ENCODE results near the gene GPATCH2.

GPATCH2 gene

DNA sequence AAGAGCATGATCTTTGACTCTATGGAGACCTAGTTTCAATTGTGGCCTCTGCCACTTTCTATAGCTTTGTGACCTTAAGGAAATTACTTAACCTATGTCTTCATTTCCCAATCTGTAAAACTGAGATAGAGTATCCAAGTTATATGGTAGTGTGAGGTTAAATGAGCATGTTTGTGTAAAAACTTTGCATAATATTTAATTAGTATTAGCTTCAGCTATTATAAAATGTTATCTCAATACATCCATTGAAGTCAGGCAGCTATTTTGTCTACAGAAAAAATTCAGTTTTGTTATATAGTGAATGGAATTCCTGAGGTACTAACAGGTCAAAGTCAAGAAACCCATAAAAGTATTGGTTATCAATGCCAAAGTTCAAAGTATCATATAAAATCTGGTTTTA is 53.6 kb downstream of the GPATCH2 start:
- DNase-seq, result no peak

DNA sequence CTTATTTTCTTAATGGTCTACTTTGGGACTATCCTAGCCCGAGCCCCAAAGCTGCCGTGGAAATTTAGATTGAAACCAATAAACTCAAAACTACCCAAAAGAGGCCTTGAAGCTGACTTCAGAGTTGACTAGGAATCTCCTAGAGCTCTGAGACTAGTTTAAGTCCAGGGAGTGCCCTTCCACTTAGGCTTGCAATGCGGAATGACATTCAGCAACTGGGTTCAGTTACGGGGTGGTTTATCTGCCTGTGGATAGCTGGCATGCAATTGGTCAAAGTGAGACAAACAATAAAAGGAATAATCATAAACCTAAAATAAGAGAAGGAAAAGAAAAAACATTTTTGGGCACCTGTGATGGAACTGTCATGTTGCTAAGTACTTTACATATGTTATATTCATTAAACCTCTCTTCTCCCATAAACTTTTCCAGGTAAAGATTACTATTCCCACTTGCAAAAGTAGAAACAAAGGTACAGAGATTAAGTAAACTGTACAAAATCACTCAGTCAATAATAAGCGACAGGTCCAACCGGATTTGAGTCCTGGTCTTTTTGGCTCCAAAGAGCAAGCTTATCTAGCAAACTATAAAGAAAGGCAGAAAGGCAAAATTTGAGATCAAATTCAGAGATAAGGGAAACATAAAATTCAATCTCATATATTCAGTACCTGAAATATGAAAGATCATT is 56.5 kb downstream of the GPATCH2 start:
- no peak for DNase-seq

DNA sequence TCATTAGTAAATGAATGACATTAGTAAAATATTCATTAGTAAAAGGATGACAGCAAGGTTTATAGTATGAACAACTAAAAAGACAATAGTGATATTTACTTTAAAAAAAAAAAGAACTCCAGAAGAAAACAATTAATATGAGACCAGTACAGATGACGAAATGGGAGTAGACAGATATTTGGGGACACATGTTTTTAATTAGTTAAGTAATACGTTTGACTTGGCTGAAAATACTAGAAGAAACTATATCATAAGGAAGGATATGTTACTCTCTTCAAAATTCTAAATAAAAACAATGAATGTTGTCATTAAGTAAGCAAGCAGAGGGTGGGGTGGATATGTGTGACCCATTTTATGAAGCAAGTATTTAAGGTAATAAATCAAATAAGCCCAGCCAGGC is 61.9 kb downstream of the GPATCH2 start:
- no peak for DNase-seq

DNA sequence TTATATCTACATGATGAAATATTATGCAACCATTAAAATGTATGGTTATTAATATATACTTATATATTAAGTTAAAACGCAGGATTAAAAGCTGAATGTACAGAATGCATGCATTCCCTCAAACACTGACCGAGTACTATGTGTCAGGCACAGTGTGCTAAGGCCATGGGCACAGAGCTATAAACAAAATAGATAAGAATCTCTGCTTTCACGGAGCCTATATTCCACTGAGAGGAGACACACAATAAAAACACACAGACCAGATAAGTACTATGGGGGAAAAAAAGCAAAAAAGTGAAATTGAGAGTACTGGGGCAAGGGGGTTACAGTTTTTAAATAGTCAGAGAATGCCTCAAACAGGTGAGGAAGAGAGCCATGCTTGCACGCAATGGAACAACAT is 62.7 kb downstream of the GPATCH2 start:
- no peak for DNase-seq

DNA sequence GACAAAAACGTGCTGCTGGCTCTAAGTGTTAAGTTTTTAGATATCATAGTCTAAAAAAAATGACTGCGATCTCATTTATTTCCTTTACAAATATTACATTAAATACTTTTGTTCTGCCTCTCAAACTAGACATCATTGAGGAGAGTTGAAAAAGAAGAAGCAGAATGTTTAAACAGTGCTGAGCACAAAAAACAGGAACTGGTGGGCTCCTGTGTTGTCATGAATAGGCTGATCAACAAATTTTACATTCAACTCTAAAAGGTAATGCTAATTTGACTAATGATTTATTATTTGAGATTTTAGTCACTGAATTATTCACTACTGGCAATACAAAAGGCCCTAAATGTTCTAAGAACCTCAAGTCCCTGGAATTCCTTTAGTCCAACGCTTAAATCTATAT is 66.1 kb downstream of the GPATCH2 start:
- DNase-seq, result no peak

DNA sequence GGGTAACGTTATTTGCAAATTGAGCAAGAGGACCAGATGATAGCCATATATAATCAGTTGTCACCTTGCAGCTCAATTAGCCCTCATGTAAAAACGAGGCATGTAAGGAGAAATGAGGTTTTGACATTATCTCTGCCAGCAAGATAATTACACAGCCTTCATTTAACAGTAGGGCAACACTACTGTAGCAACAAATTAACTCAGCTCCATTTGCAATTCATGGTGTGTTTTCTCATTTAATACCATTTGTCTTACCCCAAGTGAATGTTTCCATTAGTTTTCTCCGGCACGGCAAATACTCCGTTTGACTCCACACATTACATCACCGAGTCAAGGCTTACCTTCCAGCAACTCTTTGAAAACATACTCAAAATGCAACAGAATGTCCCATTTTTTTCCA is 66.7 kb downstream of the GPATCH2 start:
- DNase-seq, result no peak

DNA sequence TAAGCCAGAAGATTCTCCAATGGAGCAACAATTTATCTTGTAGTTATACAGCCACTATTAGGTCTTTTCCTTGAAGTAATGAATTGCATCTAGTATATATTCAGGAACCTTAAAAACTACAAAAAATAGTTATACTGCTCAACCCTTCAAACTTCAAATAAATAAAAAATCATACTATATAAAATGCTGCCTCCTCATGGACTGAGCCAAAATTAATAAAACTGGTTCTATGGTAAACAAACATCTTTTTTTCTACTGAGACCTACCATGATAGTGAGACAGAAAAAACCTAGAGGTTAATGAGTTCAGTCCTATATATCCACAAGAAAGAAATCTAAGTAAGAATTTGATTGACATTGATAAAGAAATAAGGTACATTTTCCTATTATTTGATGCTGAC is 67.7 kb downstream of the GPATCH2 start:
- DNase-seq, result no peak

DNA sequence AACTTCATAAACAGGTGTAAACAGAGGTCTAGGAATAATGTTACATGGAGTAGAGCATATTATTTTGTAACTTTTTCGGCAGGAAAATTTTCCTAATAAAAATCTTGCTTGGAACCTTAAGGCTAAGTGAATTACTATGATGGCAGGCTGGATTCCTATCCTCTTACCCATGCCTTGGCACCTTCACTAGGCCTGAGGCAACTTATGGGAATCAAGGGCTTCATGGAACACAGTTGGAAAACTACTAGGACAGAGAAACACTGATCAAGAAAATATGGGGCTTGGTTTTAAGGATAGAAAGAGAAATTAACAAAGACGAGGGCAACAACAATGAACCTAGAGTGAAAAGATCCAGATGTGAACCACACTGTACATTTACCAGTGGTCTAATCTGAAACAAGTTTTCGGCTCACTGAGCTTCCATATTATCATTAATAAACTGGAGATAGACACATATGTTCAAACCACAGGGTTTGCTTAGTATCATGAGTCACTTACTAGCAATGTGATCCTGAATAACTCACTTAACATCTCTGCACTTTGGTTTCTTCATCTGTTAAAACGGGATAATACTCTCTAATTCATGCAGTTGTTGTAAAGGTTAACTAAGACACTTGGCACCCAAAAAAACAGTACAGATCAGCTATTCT is 68.5 kb downstream of the GPATCH2 start:
- no peak for DNase-seq

DNA sequence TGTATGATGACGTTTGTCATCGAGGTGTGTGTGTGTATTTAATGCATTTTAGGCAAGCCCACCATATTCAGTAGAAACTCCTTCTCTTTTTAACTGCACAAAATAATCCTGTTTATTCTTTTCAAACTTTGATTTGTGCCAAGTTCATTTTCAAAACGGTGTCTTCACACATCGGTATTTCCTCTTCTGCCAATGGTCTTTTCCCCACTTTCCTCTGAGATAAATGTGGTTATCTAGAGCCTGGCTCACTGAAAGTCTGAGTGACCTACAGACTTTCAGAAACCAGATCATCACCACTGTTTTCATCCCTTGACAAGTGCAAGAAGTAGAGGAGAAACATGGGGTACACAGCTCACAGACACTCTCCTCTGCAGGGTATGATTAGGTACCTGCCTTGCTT is 69.4 kb downstream of the GPATCH2 start:
- no peak for DNase-seq

DNA sequence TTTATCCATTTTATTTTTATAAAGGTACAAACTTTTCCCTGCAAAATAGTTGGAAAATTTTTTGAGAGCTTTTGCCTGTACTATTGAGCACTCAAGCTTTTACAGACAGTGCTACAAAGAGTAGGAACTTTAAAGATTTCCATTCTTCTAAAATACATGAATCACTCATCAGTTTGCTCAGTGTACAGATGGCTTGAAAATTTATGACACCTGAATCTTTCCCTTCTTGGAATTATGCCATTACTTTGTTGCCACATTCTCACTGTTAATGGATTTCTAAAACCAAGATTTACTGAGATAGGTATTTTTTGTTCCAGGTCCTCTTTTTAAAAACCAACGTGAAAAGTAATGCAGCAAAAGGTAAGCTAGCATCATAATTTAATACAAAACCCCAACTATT is 76.0 kb downstream of the GPATCH2 start:
- no peak for DNase-seq

DNA sequence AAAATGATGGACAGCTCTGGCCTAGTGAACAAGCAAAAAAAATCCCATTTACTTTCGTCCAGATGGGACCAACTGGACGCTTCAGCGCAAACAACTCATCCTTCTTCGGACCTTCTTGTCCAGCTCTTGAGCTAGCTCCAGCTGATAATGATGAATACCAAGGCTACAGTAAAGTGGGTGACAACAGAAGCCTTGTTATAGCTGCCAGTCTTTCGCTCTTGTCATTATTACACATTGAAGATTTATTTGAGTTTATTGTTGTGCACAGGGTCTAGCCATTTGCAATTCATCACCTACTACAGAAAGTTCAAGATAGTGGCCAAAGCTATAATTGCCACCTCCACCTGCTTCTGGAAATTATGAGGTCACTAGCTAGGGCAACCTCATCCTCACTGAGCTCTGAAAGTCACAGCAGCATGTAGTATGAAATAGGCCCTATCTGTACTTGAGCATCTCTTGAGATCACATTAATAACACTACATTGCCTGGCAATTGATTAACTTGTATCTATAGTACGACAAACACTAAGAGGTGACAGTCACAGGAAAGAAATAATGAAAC is 76.9 kb downstream of the GPATCH2 start:
- no peak for DNase-seq

DNA sequence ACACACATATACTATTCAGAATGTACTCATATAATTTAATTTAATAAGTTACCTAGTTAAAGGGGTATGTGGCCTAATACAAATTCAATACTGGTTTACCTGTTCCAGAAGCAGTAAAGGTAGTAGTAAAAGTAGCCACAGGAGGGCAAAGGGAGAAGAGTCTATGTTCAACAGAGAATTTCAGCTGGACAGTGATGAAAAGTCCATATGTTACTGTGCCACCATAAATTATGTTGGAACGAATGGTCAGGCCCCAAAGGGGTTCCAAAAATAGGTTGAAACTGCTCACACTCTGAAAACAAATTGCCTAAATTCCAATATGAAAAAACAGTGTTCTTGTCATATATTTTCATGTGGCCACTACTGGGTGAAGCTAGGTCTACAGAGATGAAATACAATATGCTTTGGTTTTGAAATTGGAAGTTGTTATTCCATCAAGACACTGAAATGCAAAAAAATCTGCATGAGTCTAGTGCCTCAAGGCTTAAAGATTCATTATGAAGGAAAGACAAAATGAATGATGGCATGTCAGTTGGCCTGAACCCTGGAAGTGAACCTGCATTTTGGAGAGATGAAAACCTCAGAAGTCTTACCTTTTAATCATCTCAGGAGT is 78.4 kb downstream of the GPATCH2 start:
- no peak for DNase-seq

DNA sequence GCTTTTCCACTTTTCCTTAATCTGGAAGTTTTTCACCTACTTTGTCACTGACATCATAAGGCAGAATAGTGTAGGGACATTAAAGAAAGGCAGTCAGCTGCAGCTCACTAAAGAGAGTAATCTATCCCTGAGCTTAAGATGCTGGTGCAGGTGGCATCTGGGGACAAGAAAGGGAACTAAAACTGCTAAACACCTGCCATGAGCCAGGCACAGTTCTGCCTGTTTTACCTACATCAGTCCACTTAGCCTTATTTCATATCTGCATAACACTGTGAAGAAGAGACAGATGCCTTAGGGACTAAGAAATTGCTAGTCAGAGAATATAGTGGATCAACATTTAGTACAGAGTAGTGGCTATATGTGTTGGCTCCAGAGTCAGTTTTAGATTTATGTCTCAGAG is 88.1 kb downstream of the GPATCH2 start:
- DNase-seq, result no peak

DNA sequence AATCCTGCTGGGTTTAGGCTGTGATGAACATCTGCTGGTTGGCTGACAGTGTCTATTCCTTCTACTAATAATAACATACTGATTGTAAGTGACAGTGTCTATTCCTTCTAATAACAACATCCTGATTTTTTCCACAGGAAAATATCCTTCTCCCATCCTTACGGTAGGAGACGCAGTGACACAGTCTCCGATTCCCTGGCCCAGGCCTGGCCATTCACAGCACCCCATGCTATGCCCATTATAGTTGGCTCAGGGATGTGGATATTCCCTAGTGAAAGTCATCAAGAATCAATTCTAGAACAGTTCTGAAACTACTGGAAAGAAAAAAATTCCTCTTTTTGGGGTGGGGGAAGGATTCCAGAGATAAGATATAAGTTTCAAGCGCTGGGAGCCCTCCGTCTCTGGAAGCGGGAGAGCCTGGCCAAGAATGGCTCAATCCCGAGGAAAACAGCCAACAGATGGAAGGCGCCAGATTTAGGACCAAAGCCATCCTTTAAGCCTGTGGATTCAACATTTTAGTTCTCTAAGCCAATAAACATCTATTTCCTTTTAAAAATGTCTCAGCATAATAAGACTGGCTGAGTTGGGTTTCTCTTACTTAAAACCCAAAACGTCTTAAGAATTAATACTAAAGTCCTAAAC is 88.6 kb downstream of the GPATCH2 start:
- DNase-seq, result no peak

DNA sequence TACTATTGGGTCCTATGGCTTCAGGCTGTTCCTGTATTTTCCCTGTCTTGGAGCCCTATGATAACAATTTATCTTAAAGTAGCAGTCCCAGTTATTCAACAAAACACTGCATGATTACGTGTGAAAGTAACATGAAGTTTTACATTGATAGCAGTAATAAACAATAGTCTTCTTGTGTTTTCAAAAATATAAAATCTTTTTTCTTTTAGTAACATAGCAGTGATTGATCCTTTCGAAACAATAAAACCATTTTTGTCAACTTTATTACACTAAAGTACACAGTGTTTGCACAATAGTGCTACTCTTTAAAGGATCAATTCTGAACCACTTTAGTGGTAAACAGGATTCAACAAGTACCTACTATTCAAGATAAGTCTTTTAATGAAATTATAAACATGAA is 90.6 kb downstream of the GPATCH2 start:
- no peak for DNase-seq

DNA sequence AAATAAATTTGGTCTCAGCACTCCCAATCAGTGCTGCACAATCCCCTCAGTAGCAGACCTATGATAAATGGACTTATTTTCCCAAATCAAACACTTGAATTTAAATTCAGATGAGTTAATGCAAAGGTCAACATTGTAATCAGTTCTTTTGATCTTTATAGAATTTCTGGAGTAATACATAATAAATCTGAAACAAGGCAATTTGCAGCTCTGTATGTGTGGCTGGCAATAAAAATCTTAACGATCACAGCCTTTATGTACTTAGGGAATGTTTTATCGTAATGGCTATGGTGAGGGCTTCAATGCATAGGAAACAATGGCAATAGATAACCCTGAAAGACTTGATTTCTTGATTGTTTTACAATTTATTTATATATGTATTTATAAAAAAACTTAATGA is 91.4 kb downstream of the GPATCH2 start:
- DNase-seq, result no peak

DNA sequence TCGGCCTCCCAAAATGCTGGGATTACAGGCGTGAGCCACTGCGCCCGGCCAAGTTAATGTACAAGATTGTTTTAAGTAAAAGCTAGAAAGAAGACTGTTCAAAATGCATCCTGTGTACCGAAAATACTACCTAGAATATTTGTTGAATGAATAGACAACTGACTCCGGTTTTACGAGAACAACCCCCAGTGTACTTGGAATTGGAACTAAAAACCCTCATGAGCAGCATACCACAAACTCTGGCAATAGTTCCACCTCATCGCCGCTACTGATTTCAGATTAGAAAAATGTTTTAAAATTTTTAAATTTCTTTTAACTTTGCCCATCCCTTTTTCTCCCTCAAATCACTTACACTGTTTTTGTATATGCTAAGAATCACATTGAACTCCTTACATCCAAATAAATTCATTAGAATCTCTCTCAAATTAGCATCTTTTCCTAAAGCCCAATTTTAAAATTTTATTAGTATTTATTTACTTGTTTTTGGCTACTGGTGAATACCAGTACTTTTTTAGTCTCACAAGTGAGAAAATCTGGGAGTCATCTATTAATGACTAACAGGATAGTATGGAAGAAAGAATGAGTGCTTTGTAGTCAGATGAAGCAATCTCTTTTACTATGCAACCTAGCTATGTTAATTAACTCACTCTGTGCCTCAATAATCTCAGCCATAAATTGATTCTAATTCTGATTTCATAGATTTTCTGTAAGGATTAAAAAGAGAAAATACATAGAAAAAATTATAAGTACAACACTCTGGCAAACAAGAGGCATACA is 95.1 kb downstream of the GPATCH2 start:
- DNase-seq, result no peak

DNA sequence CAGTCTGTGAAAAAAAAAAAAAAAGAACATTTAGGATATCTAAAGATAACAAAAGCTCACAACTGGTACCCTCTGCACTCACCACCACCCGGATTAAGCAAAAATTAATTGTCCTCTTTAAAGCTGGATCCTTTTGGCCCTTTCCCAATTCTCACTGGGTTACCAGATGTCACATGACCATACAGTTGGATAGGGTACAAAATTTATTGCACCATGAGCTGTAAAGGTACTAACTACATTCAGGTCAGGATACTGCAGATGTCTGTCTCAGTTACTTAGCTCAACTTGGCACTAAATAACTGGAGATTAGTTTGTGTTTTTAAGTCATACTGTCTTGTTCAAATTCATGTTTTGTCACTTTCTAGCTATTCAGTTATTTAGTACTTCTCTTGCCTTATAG is 96.3 kb downstream of the GPATCH2 start:
- no peak for DNase-seq

DNA sequence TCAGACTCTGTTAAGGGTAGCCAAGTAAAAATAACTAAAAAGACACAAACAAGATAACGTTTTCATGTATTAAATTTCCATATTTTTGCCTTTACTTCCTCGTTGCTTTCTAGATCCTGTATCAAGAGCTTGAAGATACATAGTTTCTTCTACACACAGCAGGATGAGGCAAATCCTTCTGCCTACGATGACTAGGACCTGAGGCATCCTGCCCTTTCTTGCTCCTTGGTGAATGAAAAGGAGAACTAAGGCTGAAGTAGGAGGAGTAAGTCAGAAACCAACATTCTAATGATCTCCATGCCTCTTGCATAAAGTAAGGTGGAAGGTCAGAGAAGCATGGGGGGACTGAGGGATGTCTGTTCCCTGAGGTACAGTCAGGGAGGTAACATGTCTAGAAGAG is 102.6 kb downstream of the GPATCH2 start:
- no peak for DNase-seq

DNA sequence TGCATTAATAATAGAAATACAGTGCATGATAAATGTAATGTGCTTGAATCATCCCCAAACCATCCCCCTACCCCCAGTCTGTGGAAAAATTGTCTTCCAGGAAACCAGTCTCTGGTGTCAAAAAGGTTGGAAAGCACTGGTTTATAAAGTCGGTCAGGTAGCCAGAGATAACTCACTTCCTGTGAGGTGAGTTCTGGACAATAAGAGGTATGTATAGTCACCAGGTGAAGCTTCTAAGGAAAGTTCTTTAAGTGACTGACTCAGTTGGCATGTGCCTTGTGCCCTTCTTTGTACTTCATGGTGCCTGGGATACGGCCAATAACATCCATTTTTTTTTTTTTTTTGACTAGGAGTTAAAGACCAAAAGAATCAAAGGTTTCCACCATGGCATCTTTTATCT is 103.7 kb downstream of the GPATCH2 start:
- DNase-seq, result no peak

DNA sequence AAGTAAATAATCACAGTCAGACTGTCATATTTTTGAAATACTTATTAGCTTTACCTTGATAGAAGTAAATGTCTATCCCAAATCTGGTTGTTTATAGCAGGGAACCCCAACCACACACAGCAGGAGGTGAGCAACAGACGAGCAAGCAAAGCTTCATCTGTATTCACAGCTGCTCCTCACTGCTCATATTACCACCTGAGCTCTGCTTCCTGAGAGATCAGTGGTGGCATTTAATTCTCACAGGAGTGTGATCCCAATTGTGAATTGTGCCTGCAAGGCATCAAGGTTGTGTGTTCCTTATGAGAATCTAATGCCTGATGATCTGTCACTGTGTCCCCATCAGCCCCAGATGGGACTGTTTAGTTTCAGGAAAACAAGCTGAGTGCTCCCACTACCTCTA is 104.3 kb downstream of the GPATCH2 start:
- no peak for DNase-seq

DNA sequence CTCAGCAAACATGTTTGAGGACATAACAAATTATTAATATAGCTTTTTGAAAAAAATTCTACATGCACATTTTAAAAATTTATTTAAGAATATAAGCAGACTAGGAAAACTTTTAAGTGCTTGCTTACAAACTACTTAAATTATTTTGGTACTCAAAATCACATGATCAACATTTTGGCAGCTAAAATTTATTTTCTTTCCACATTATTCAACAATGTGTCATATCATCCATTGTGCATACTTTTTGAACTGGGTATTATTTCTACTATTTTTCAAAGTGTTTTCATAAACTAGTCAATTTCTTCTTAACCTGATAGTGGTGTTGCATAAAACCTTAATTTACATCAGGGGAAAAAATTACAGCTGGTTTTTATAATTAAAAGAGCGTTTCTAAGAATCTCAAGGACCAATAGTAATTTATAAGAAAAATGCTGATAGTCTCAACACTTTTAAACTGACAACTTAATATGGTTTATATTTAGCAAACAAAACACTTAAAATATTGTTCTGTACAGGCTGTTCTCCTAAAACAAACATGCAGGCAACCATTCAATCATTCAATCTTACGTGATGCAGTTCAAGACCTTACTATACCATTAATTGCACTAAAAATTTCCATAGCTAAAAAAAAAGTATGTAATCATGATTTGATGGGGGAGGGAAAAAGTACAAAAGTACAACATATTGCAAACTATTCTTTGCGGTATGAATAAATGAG is 105.0 kb downstream of the GPATCH2 start:
- no peak for DNase-seq

All from NCI-H1694 (cell line).